Stimulated activated CD8-positive, alpha-beta memory T cell treated with anti-CD3 and anti-CD28 coated beads, Interleukin-12 subunit alpha, Interleukin-12 subunit beta, amount 100 ng/mL, for 24 hours (primary cell): ENCODE results near the gene METTL17.
"Not testable (repeated sequence)": the region's sequence is repeated elsewhere in the genome, so short reads cannot be mapped to it uniquely, and the experiment has no call there.

Experiments used
- DNase-seq: peaks from one replicate; pipeline ENCODE4 v3.0.0-alpha.2; 2020; ENCODE audit errors: extremely low read depth

Gene METTL17

GRCh38 chr14:20997115-20997514, 7.3 kb downstream of the METTL17 start:
- no peak for DNase-seq

GRCh38 chr14:20997564-20997963, 7.8 kb downstream of the METTL17 start:
- DNase-seq = no peak

- no peak for DNase-seq
These were observed 8.4 kb downstream of the METTL17 start for GRCh38 chr14:20998139-20998538.

- no peak for DNase-seq
These were observed 9.0 kb downstream of the METTL17 start, which contains the start of gene SLC39A2 for GRCh38 chr14:20998674-20999366. Gene SLC39A2 (plus strand): TSS chr14:20999293. CDS start chr14:20999447, 154 bp downstream.

GRCh38 chr14:20999591-20999990, 9.8 kb downstream of the METTL17 start:
- no peak for DNase-seq

GRCh38 chr14:21001218-21001617, 11.4 kb downstream of the METTL17 start:
- DNase-seq = no peak

GRCh38 chr14:21003788-21004346, 14.1 kb downstream of the METTL17 start:
- no peak for DNase-seq

- DNase-seq = not testable (repeated sequence)
These were observed 19.9 kb downstream of the METTL17 start for GRCh38 chr14:21009721-21010120.

- DNase-seq = no peak
These were observed 21.4 kb downstream of the METTL17 start for GRCh38 chr14:21011136-21011535.

GRCh38 chr14:21014761-21015190, 25.0 kb downstream of the METTL17 start:
- DNase-seq = peak; percentile 54

- DNase-seq = no peak
These were observed 25.5 kb downstream of the METTL17 start for GRCh38 chr14:21015312-21015711.

- no peak for DNase-seq
These were observed 26.8 kb downstream of the METTL17 start for GRCh38 chr14:21016413-21017190.

GRCh38 chr14:21017528-21018245, 27.9 kb downstream of the METTL17 start:
- DNase-seq = no peak

GRCh38 chr14:21018286-21018685, 28.5 kb downstream of the METTL17 start:
- DNase-seq = no peak

GRCh38 chr14:21018781-21019180, 29.0 kb downstream of the METTL17 start:
- no peak for DNase-seq

- no peak for DNase-seq
These were observed 29.6 kb downstream of the METTL17 start for GRCh38 chr14:21019366-21019765.

- DNase-seq = no peak
These were observed 31.3 kb downstream of the METTL17 start for GRCh38 chr14:21020977-21021545.

- DNase-seq = no peak
These were observed 32.9 kb downstream of the METTL17 start for GRCh38 chr14:21022686-21023085.

- DNase-seq = no peak
These were observed 33.4 kb downstream of the METTL17 start for GRCh38 chr14:21023174-21023573.

- DNase-seq = no peak
These were observed 34.2 kb downstream of the METTL17 start for GRCh38 chr14:21023817-21024584.
